GM20431 (cell line): Measurements from ENCODE around the gene THSD4.
"Not testable (repeated sequence)": the region's sequence is repeated elsewhere in the genome, so short reads cannot be mapped to it uniquely, and the experiment has no call there.

Experiments used
- in situ Hi-C: fragments of 300-500 bp; cut with MseI, MboI; formaldehyde crosslinking; loops from one replicate; pipeline ENCODE4 v1.15.0; 2020; ENCODE audit warnings: low sequenced_read_pairs; ENCODE audit not compliant: unreplicated experiment

THSD4 gene

GRCh38 chr15:71118345-71118744 lies 3.1 kb downstream of the THSD4 start:
- in situ Hi-C loops, result loop anchor here (25.0 kb wide), 1 partner anchor 319 kb away; no protein-coding TSS in a partner anchor

- in situ Hi-C loops, result loop anchor here (25.0 kb wide), 1 partner anchor 318 kb away; no protein-coding TSS in a partner anchor
Measured at GRCh38 chr15:71118881-71119632, 3.8 kb downstream of the THSD4 start.

GRCh38 chr15:71120428-71120944 lies 5.2 kb downstream of the THSD4 start:
- in situ Hi-C loops, result loop anchor here (25.0 kb wide), 1 partner anchor 317 kb away; no protein-coding TSS in a partner anchor

GRCh38 chr15:71121442-71121841 lies 6.2 kb downstream of the THSD4 start:
- in situ Hi-C loops, result loop anchor here (25.0 kb wide), 1 partner anchor 316 kb away; no protein-coding TSS in a partner anchor

- in situ Hi-C loops, result loop anchor here (25.0 kb wide), 1 partner anchor 312 kb away; no protein-coding TSS in a partner anchor
Measured at GRCh38 chr15:71124937-71125790, 9.9 kb downstream of the THSD4 start.

GRCh38 chr15:71125831-71126450 lies 10.7 kb downstream of the THSD4 start:
- in situ Hi-C loops, result no loop called here

GRCh38 chr15:71127083-71127482 lies 11.8 kb downstream of the THSD4 start:
- in situ Hi-C loops, result no loop called here

- in situ Hi-C loops, result not testable (repeated sequence)
Measured at GRCh38 chr15:71128159-71128558, 12.9 kb downstream of the THSD4 start.

GRCh38 chr15:71128939-71129562 lies 13.8 kb downstream of the THSD4 start:
- in situ Hi-C loops, result no loop called here

GRCh38 chr15:71129669-71130068 lies 14.4 kb downstream of the THSD4 start:
- in situ Hi-C loops, result no loop called here

GRCh38 chr15:71131601-71132362 lies 16.5 kb downstream of the THSD4 start:
- in situ Hi-C loops, result no loop called here

GRCh38 chr15:71133747-71134472 lies 18.6 kb downstream of the THSD4 start:
- in situ Hi-C loops, result no loop called here

GRCh38 chr15:71136159-71136783 lies 21.0 kb downstream of the THSD4 start:
- in situ Hi-C loops, result no loop called here

GRCh38 chr15:71136793-71137518 lies 21.7 kb downstream of the THSD4 start:
- in situ Hi-C loops, result no loop called here

- in situ Hi-C loops, result no loop called here
Measured at GRCh38 chr15:71138473-71138872, 23.2 kb downstream of the THSD4 start.

- in situ Hi-C loops, result no loop called here
Measured at GRCh38 chr15:71139241-71139640, 24.0 kb downstream of the THSD4 start.

- in situ Hi-C loops, result no loop called here
Measured at GRCh38 chr15:71141572-71141971, 26.3 kb downstream of the THSD4 start.
